ENCODE measurements around the gene PDGFA.

DNA sequence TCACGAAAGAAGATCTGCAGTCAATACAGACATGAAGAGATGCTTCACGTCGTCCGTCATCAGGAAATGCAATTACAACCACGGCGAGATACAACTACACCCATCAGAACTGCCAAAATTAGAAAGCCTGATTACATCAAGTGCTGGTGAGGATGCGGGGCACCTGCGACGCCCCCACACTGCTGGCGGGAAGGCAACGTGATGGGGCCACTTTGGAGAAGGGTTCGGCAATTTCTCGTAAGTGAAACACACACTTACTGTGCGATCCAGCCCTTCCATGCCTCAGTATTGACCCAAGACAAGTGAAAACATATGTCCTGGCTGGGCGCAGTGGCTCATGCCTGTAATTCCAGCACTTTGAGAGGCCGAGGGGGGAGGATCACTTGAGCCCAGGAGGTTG is 25.8 kb upstream of the PDGFA start:
- TF ChIP-seq CTCF (IDR thresholded peaks at IDR 0.05): no peak
- TF ChIP-seq, protein P1, sequence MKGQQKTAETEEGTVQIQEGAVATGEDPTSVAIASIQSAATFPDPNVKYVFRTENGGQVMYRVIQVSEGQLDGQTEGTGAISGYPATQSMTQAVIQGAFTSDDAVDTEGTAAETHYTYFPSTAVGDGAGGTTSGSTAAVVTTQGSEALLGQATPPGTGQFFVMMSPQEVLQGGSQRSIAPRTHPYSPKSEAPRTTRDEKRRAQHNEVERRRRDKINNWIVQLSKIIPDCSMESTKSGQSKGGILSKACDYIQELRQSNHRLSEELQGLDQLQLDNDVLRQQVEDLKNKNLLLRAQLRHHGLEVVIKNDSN (CRISPR knock-in tag; IDR thresholded peaks at IDR 0.05): no peak
- TF ChIP-seq, protein P2, sequence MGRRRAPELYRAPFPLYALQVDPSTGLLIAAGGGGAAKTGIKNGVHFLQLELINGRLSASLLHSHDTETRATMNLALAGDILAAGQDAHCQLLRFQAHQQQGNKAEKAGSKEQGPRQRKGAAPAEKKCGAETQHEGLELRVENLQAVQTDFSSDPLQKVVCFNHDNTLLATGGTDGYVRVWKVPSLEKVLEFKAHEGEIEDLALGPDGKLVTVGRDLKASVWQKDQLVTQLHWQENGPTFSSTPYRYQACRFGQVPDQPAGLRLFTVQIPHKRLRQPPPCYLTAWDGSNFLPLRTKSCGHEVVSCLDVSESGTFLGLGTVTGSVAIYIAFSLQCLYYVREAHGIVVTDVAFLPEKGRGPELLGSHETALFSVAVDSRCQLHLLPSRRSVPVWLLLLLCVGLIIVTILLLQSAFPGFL (CRISPR knock-in tag; IDR thresholded peaks at IDR 0.05; ENCODE audit: borderline replicate concordance): no peak
- no peak for TF ChIP-seq USF2 (CRISPR knock-in tag; IDR thresholded peaks at IDR 0.05)
- TF ChIP-seq MAX (CRISPR knock-in tag; IDR thresholded peaks at IDR 0.05): no peak
- TF ChIP-seq ATF2 (CRISPR knock-in tag; IDR thresholded peaks at IDR 0.05; ENCODE audit: borderline replicate concordance, low read depth): no peak
- TF ChIP-seq ZNF121 (CRISPR knock-in tag; IDR thresholded peaks at IDR 0.05): no peak
- TF ChIP-seq TCF7 (CRISPR knock-in tag; IDR thresholded peaks at IDR 0.05; ENCODE audit: low read depth): no peak
- TF ChIP-seq SP1 (CRISPR knock-in tag; conservative IDR thresholded peaks at IDR 0.05): no peak
- TF ChIP-seq NFYB (CRISPR knock-in tag; conservative IDR thresholded peaks at IDR 0.05; ENCODE audit: low read depth): no peak
- TF ChIP-seq, protein P3, sequence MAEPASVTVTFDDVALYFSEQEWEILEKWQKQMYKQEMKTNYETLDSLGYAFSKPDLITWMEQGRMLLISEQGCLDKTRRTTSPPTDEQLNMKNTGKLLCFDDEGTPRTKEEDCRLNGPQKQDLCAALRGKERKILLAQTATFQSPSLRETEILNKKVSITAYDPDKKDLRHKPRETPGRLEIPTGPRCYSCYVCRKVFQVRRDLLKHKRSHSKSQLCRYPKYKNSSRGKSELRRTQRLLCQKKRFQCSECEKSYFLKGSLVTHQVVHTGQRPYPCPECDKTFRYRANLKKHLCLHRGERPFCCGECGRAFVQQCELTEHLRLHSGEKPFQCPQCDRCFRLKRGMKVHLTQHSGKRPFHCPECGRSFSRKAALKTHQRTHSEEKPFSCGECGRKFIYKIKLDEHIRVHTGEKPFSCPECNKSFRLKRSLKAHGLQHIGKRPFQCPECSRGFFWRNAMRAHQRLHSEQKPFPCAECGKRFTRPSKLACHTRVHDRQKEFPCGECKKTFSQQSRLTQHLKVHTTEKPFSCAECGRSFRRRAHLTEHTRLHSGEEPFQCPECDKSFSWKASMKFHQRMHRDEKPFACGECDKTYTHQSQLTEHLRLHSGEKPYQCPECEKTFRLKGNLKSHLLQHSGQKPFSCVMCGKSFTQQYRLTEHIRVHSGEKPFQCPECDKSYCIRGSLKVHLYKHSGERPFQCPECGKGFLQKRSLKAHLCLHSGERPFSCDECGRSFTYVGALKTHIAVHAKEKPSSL (CRISPR knock-in tag; conservative IDR thresholded peaks at IDR 0.05): no peak
